Small intestine (tissue), 7 donors: Measurements from ENCODE around the gene PRKAR1B. TPM values are rescaled to one million over a fixed set of nuclear protein-coding genes. Genes with fewer than 3 reads are reported as not detected.

Experiments
- DNase-seq, 2 donors: peaks; one replicate each; pipeline versions ENCODE4 v3.0.0 to v3.0.0-alpha.2; 2013
- FAIRE-seq: peaks from 2 replicates; lab custom pipeline; 2012; peaks lifted over from hg19 to GRCh38; lab: Jason Lieb, UNC
- H3K27ac ChIP-seq, 3 donors: one replicate each; pipeline ENCODE4 v1.5.1; 2013; ENCODE audit warnings: low read length in 2 of 3, mild to moderate bottlenecking in 2 of 3, control low read depth in 1 of 3, inconsistent platforms in 1 of 3, low read depth in 1 of 3, moderate library complexity in 1 of 3
- H3K27me3 ChIP-seq, 3 donors: one replicate each; pipeline ENCODE4 v1.6.1; 2013; ENCODE audit warnings: low read length in 3 of 3, inconsistent platforms in 1 of 3; ENCODE audit not compliant: control insufficient read depth in 3 of 3, insufficient read depth in 3 of 3
- H3K36me3 ChIP-seq, 3 donors: one replicate each; pipeline ENCODE4 v1.6.1; 2013; ENCODE audit warnings: low read length in 3 of 3, inconsistent platforms in 1 of 3, low read depth in 1 of 3, mild to moderate bottlenecking in 1 of 3, moderate library complexity in 1 of 3; ENCODE audit not compliant: control insufficient read depth in 3 of 3, insufficient read depth in 2 of 3
- H3K4me1 ChIP-seq, 3 donors: one replicate each; pipeline ENCODE4 v1.6.1; 2013; ENCODE audit warnings: low read length in 2 of 3, inconsistent platforms in 1 of 3, low read depth in 1 of 3, mild to moderate bottlenecking in 1 of 3, moderate library complexity in 1 of 3; ENCODE audit not compliant: control insufficient read depth in 3 of 3, insufficient read depth in 2 of 3
- H3K4me3 ChIP-seq, 3 donors: one replicate each; pipeline ENCODE4 v1.5.1; 2013; ENCODE audit warnings: low read length in 3 of 3, control low read depth in 1 of 3, inconsistent platforms in 1 of 3, low read depth in 1 of 3, mild to moderate bottlenecking in 1 of 3, moderate library complexity in 1 of 3
- H3K9me3 ChIP-seq, 2 donors: one replicate each; pipeline ENCODE4 v1.6.1; 2013; ENCODE audit warnings: low read depth in 1 of 2, low read length in 1 of 2; ENCODE audit not compliant: control insufficient read depth in 2 of 2, insufficient read depth in 1 of 2
- WGBS, 3 donors: extraction: QIAGEN DNeasy Blood & Tissue Kit; methylation state at CpG; one replicate each; pipeline ENCODE4 v1.1.7; 2013; 5-methylcytosine and 5-hydroxymethylcytosine counted together
- polyA plus RNA-seq, 4 donors: library from polyadenylated mRNA; stranded (reverse) in 3 of 4; unstranded in 1 of 4; fragments of 200-250 nt in 3 of 4; fragments of 120-200 nt in 1 of 4; gene quantifications; one replicate each; pipeline versions ENCODE4 v1.2.1 to v1.2.3, GENCODE V29; 2013
- donor health status: healthy with polysubstance abuse.
- donor health status: control.
- donor health status: control.
- donor health status: Bipolar disorder and iron deficiency.
- donor health status: healthy.

The PRKAR1B gene
- polyA plus RNA-seq, 4 donors, result 9.5 to 32.3 (median 18.6) TPM

DNA sequence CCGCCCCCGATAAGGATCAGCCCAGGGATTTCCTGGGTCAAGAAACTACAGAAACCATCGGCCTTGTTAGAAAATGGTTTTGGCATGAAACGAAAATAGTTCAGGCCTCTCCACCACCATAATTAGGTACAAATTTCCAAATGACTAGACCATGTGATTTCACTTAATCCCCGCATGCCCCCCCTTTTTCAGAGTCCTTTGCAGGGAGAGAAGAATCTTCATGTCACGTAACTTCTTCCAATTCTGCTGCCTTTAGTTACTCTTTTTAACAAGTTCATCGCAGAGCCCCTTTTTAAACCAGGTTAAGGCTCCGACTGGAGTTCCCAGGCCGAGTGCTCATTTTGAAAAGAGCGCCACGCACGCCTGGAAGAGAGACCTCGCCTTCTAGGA, 210.9 kb downstream of the PRKAR1B start:
- no peak for FAIRE-seq
- H3K4me1 ChIP-seq, result peaks cover 0 to 56% (median 7%) of the 10 kb centered on the region in 3 donors
- WGBS, 3 donors, result 15 to 35% (median 23%) methylated on average over 13 of the region's 13 CpGs

GRCh38 chr7:515628-516027, 211.5 kb downstream of the PRKAR1B start:
- FAIRE-seq (no peak), DNase-seq (no peak)
- H3K4me3 ChIP-seq, result peak overlapping the region in 1 of 3 donors; percentile 89
- no peaks in the 10 kb centered on the region for H3K9me3 ChIP-seq
- 41 to 66% (median 49%) methylated on average over 10 of the region's 10 CpGs for WGBS, 3 donors
- H3K27me3 ChIP-seq, result peaks cover 0 to 1% (median 1%) of the 10 kb centered on the region in 3 donors
- H3K27ac ChIP-seq, result peak overlapping the region in 1 of 3 donors; percentile 99
- H3K36me3 ChIP-seq, result peaks cover 0 to 61% (median 0%) of the 10 kb centered on the region in 3 donors
- peaks cover 0 to 56% (median 7%) of the 10 kb centered on the region in 3 donors for H3K4me1 ChIP-seq

More for the DNA sequence above, 210.9 kb downstream of the PRKAR1B start:
- H3K27ac ChIP-seq, result peak overlapping the region; percentile 88 to 99 (median 93)
- H3K36me3 ChIP-seq, result peaks cover 0 to 56% (median 0%) of the 10 kb centered on the region in 3 donors
- H3K9me3 ChIP-seq, result no peaks in the 10 kb centered on the region
- H3K27me3 ChIP-seq, result peaks cover 0 to 7% (median 1%) of the 10 kb centered on the region in 3 donors
- H3K4me3 ChIP-seq, result peak overlapping the region; percentile 20 to 89 (median 89)
- peak in 1 of 2 donors; percentile 54 for DNase-seq

- Histone ChIP-seq H3K27me3 (peaks cover 0 to 1% (median 0%) of the 10 kb centered on the region in 3 donors), H3K4me1 (peaks cover 0 to 57% (median 7%) of the 10 kb centered on the region in 3 donors), H3K9me3 (no peaks in the 10 kb centered on the region), H3K4me3 (peak overlapping the region in 1 of 3 donors; percentile 89), H3K36me3 (peaks cover 0 to 66% (median 0%) of the 10 kb centered on the region in 3 donors), H3K27ac (peak overlapping the region in 2 of 3 donors; percentile 27 to 99)
- 22 to 56% (median 39%) methylated on average over 25 of the region's 25 CpGs for WGBS, 3 donors
- peak; percentile 82 to 83 for DNase-seq
- FAIRE-seq, result no peak
Observed at GRCh38 chr7:514651-515598, 212.2 kb downstream of the PRKAR1B start.

GRCh38 chr7:514242-514641, 212.8 kb downstream of the PRKAR1B start:
- peak in 1 of 2 donors; percentile 31 for DNase-seq
- Histone ChIP-seq H3K9me3 (no peaks in the 10 kb centered on the region), H3K27me3 (peaks cover 0 to 1% (median 0%) of the 10 kb centered on the region in 3 donors), H3K4me1 (peaks cover 0 to 62% (median 7%) of the 10 kb centered on the region in 3 donors), H3K27ac (peak overlapping the region in 2 of 3 donors; percentile 25 to 99), H3K36me3 (peaks cover 0 to 72% (median 0%) of the 10 kb centered on the region in 3 donors), H3K4me3 (no peak overlapping the region)
- FAIRE-seq, result no peak
- 69 to 82% (median 69%) methylated on average over 10 of the region's 10 CpGs for WGBS, 3 donors

- H3K36me3 ChIP-seq, result peaks cover 0 to 78% (median 0%) of the 10 kb centered on the region in 3 donors
- DNase-seq (peak in 1 of 2 donors; percentile 28), FAIRE-seq (no peak)
- H3K4me3 ChIP-seq, result no peak overlapping the region
- no peaks in the 10 kb centered on the region for H3K27me3 ChIP-seq
- 48 to 69% (median 57%) methylated on average over 20 of the region's 20 CpGs for WGBS, 3 donors
- H3K9me3 ChIP-seq, result no peaks in the 10 kb centered on the region
- peaks cover 0 to 67% (median 7%) of the 10 kb centered on the region in 3 donors for H3K4me1 ChIP-seq
- peak overlapping the region in 2 of 3 donors; percentile 25 to 99 for H3K27ac ChIP-seq
Observed at GRCh38 chr7:513521-514166, 213.4 kb downstream of the PRKAR1B start.

DNA sequence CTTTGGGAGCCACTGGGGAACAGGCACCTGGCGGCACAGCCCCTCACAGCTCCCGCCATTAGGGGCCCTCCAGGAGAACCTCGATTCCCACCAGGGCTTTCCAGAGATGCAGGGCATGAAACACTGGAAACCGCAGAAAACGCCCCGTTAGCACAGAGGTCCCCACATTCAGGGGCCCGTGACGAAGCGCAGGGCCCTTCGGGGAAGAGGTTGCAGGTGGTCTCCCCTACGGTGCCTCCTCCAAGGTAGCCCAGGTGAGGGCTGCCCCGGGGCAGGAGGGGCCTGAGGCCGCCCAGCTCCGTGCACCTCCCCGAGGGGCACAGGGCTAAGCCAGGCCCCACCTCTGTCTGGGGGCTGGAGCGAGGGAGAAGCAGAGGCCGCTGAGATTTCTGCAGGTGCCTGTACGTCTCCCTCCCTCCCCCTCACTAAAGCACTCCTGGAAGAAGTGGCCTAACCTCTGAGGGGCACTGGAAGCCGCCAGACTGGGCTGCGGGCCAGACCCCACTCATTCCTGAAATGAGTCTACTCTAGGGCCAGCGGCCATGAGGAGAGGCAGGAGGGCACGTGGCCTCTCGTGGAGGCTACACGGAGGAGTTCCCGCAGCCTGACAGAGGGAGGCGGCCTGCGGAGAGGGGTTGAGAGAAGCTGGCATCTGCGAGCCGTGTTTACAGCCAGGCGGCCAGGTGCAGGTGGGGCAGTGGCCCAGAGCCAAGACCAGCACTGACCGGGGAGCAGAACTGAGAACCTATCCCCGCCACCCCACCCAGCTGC, 214.4 kb downstream of the PRKAR1B start:
- FAIRE-seq (no peak), DNase-seq (peak; percentile 42 to 70)
- H3K27ac ChIP-seq, result peak overlapping the region in 1 of 3 donors; percentile 99
- peaks cover 0 to 76% (median 7%) of the 10 kb centered on the region in 3 donors for H3K4me1 ChIP-seq
- 39 to 71% (median 44%) methylated on average over 32 of the region's 32 CpGs for WGBS, 3 donors
- no peaks in the 10 kb centered on the region for H3K27me3 ChIP-seq
- H3K9me3 ChIP-seq, result no peaks in the 10 kb centered on the region
- no peak overlapping the region for H3K4me3 ChIP-seq
- peaks cover 0 to 88% (median 0%) of the 10 kb centered on the region in 3 donors for H3K36me3 ChIP-seq

DNA sequence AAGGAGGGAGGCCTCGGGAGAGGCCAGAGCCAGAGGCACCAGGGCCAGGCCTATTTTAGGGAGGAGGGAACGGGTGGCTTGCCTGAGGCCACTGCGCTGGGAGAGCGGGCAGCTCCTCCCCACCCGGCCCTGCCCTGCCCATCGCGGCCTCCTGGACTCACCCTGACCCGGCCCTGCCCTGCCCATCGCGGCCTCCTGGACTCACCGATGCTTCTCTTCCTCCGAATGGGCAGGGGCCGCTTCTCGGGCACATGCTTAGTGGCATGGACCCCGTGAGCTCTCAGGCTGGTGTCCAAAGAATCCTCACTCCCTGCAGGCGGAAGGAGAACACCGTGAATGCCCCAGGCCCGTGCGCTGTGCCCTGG, 215.0 kb downstream of the PRKAR1B start:
- FAIRE-seq, result no peak
- H3K4me1 ChIP-seq, result peaks cover 0 to 82% (median 10%) of the 10 kb centered on the region in 3 donors
- WGBS, 3 donors, result 41 to 71% (median 51%) methylated on average over 13 to 19 of the region's 19 CpGs

More for the DNA sequence above, 215.0 kb downstream of the PRKAR1B start:
- H3K27me3 ChIP-seq, result no peaks in the 10 kb centered on the region
- peaks cover 0 to 94% (median 0%) of the 10 kb centered on the region in 3 donors for H3K36me3 ChIP-seq
- H3K4me3 ChIP-seq, result no peak overlapping the region
- H3K9me3 ChIP-seq, result no peaks in the 10 kb centered on the region
- peak; percentile 44 to 70 for DNase-seq
- H3K27ac ChIP-seq, result peak overlapping the region in 1 of 3 donors; percentile 99
